CD4-positive, alpha-beta T cell treated with Interleukin-17A for 4 hours (primary cell): ENCODE data around the gene STUB1.

Source experiments
- DNase-seq: peaks from one replicate; pipeline ENCODE4 v3.0.0-alpha.2; 2020; ENCODE audit warnings: mixed read lengths

STUB1 gene

GRCh38 chr16:726438-727290 is 46.5 kb downstream of the STUB1 start, which contains the start of the genes CCDC78 and HAGHL:
CCDC78 (minus strand) TSS chr16:726443; CDS start chr16:726367, 76 bp downstream.
HAGHL (plus strand) TSS chr16:727106; CDS start chr16:727510, 404 bp downstream.
- DNase-seq = peak; percentile 83

GRCh38 chr16:727291-727977 is 47.2 kb downstream of the STUB1 start:
- DNase-seq = peak; percentile 44

GRCh38 chr16:728131-728889 is 48.1 kb downstream of the STUB1 start:
- DNase-seq = peak; percentile 65

GRCh38 chr16:728890-729744 is 48.9 kb downstream of the STUB1 start:
- no peak for DNase-seq

GRCh38 chr16:729768-730665 is 49.8 kb downstream of the STUB1 start:
- DNase-seq = no peak

- DNase-seq = no peak
Measured at GRCh38 chr16:730666-731509, 50.7 kb downstream of the STUB1 start.

GRCh38 chr16:732332-732731 is 52.1 kb downstream of the STUB1 start:
- DNase-seq = no peak
